ENCODE data around the gene CHRNA10. TPM values are rescaled to one million over a fixed set of nuclear protein-coding genes. Genes with fewer than 3 reads are reported as not detected.
A peak's percentile ranks its signal among the peaks of the same experiment; 100 is the strongest.
"Not testable (repeated sequence)": the region's sequence is repeated elsewhere in the genome, so short reads cannot be mapped to it uniquely, and the experiment has no call there.

The CHRNA10 gene
- total RNA-seq, 1 experiment from 2014 or later: 3.6 TPM

GRCh38 chr11:3645552-3645951, 25.6 kb downstream of the CHRNA10 start:
- DNase-seq: no peak
- H3K4me3 Mint-ChIP-seq (ENCODE audit: unreplicated experiment): no peak overlapping the region
- peaks cover 7% of the 10 kb centered on the region for H3K4me1 Mint-ChIP-seq (ENCODE audit: low read depth, unreplicated experiment)
- peaks cover 16% of the 10 kb centered on the region for H3K27me3 Mint-ChIP-seq (ENCODE audit: insufficient read depth, unreplicated experiment)
- intact Hi-C loops (cut with micrococcal nuclease; ENCODE audit: unreplicated experiment): no loop called here
- no peak overlapping the region for H3K27ac Mint-ChIP-seq (ENCODE audit: unreplicated experiment)
- POLR2A ChIA-PET: no interaction called here
- peaks cover 8% of the 10 kb centered on the region for H3K4me1 ChIP-seq
- H3K4me3 ChIP-seq (ENCODE audit: low read depth, low read length): no peak overlapping the region
- CTCF ChIA-PET: no interaction called here
- no peaks in the 10 kb centered on the region for H3K9me3 Mint-ChIP-seq (ENCODE audit: unreplicated experiment)
- no peak for TF ChIP-seq CTCF (IDR thresholded peaks at IDR 0.05; ENCODE audit: insufficient read depth in 1 of 2, low read depth in 1 of 2, low read length in 1 of 2, severe bottlenecking in 1 of 2, unreplicated experiment in 1 of 2)
- H3K27me3 ChIP-seq (replicated peaks; ENCODE audit: control insufficient read depth, insufficient read depth, low read length): no peaks in the 10 kb centered on the region
- H3K36me3 ChIP-seq (ENCODE audit: control insufficient read depth, insufficient read depth, low read length): no peaks in the 10 kb centered on the region
- H3K36me3 Mint-ChIP-seq (ENCODE audit: insufficient read depth, unreplicated experiment): peaks cover 6% of the 10 kb centered on the region
- BruUV-seq (replicated peaks): no TSS peak
- H3K9me3 ChIP-seq: no peaks in the 10 kb centered on the region

- Mint-ChIP-seq H3K9me3 (ENCODE audit: unreplicated experiment) (no peaks in the 10 kb centered on the region), H3K4me1 (ENCODE audit: low read depth, unreplicated experiment) (peaks cover 7% of the 10 kb centered on the region), H3K36me3 (ENCODE audit: insufficient read depth, unreplicated experiment) (peaks cover 6% of the 10 kb centered on the region), H3K27ac (ENCODE audit: unreplicated experiment) (no peak within 1 kb of the TSS), H3K27me3 (ENCODE audit: insufficient read depth, unreplicated experiment) (peaks cover 13% of the 10 kb centered on the region), H3K4me3 (ENCODE audit: unreplicated experiment) (no peak within 1 kb of the TSS)
- TF ChIP-seq CTCF (IDR thresholded peaks at IDR 0.05; ENCODE audit: insufficient read depth in 1 of 2, low read depth in 1 of 2, low read length in 1 of 2, severe bottlenecking in 1 of 2, unreplicated experiment in 1 of 2): no peak
- no TSS peak for BruUV-seq (replicated peaks)
- H3K9me3 ChIP-seq: no peaks in the 10 kb centered on the region
- no peaks in the 10 kb centered on the region for H3K27me3 ChIP-seq (replicated peaks; ENCODE audit: control insufficient read depth, insufficient read depth, low read length)
- peaks cover 8% of the 10 kb centered on the region for H3K4me1 ChIP-seq
- H3K36me3 ChIP-seq (ENCODE audit: control insufficient read depth, insufficient read depth, low read length): no peaks in the 10 kb centered on the region
- ChIA-PET POLR2A (no interaction called here), CTCF (no interaction called here)
- no peak within 1 kb of the TSS for H3K4me3 ChIP-seq (ENCODE audit: low read depth, low read length)
- no peak for DNase-seq
- intact Hi-C loops (cut with micrococcal nuclease; ENCODE audit: unreplicated experiment): no loop called here
Measured at GRCh38 chr11:3644817-3645235, 26.4 kb downstream of the CHRNA10 start, which contains the start of gene ART1. TSS of gene ART1 (plus strand) at chr11:3645128. CDS start at chr11:3659214, 14,086 bp downstream.

GRCh38 chr11:3643102-3643546, 28.1 kb downstream of the CHRNA10 start:
- H3K27me3 Mint-ChIP-seq (ENCODE audit: insufficient read depth, unreplicated experiment); POLR2A ChIA-PET; H3K36me3 Mint-ChIP-seq (ENCODE audit: insufficient read depth, unreplicated experiment); intact Hi-C loops (cut with micrococcal nuclease; ENCODE audit: unreplicated experiment); H3K27ac Mint-ChIP-seq (ENCODE audit: unreplicated experiment); H3K9me3 Mint-ChIP-seq (ENCODE audit: unreplicated experiment); H3K4me1 Mint-ChIP-seq (ENCODE audit: low read depth, unreplicated experiment); H3K27me3 ChIP-seq (replicated peaks; ENCODE audit: control insufficient read depth, insufficient read depth, low read length); H3K4me1 ChIP-seq; BruUV-seq (replicated peaks); DNase-seq; H3K36me3 ChIP-seq (ENCODE audit: control insufficient read depth, insufficient read depth, low read length); H3K9me3 ChIP-seq: not testable (repeated sequence)
- CTCF ChIA-PET: interaction anchor here (1.2 kb wide), 1 partner anchor 167 kb away, joined by 3 read pairs; no protein-coding TSS in a partner anchor
- peak overlapping the region; percentile 50 for H3K4me3 ChIP-seq (ENCODE audit: low read depth, low read length)
- peak overlapping the region; percentile 82 for H3K4me3 Mint-ChIP-seq (ENCODE audit: unreplicated experiment)

Data from Caco-2 (cell line).